Activated naive CD4-positive, alpha-beta T cell treated with anti-CD3 and anti-CD28 coated beads, Interleukin-2, amount 50 U/mL, for 72 hours (primary cell): ENCODE measurements around the gene FLNC. TPM values are rescaled to one million over a fixed set of nuclear protein-coding genes. Genes with fewer than 3 reads are reported as not detected.

Experiments used
- ATAC-seq, 2 donors: fragments of 150-1000 bp; cut with Tn5 transposase; 2 replicates each; pipeline ENCODE4 v1.10.0; 2021; ENCODE audit warnings: mild to moderate bottlenecking in 2 of 2, moderate library complexity in 2 of 2
- DNase-seq, 2 donors: peaks; one replicate each; pipeline ENCODE4 v3.0.0; 2021 to 2022; ENCODE audit warnings: low spot score in 2 of 2
- H3K27ac Mint-ChIP-seq, 2 donors: one replicate each; pipeline ENCODE4 v1.8.0; 2022; ENCODE audit warnings: mild to moderate bottlenecking in 2 of 2, mixed read lengths in 2 of 2
- H3K36me3 Mint-ChIP-seq, 2 donors: one replicate each; pipeline ENCODE4 v1.8.0; 2022; ENCODE audit warnings: mixed read lengths in 2 of 2
- H3K9me3 Mint-ChIP-seq, 2 donors: one replicate each; pipeline ENCODE4 v1.8.0; 2022; ENCODE audit warnings: mixed read lengths in 2 of 2
- total RNA-seq, 2 donors: library from RNA; stranded (reverse); gene quantifications; one replicate each; pipeline ENCODE4 v1.2.3, GENCODE V29; 2022

Gene FLNC, protein sequence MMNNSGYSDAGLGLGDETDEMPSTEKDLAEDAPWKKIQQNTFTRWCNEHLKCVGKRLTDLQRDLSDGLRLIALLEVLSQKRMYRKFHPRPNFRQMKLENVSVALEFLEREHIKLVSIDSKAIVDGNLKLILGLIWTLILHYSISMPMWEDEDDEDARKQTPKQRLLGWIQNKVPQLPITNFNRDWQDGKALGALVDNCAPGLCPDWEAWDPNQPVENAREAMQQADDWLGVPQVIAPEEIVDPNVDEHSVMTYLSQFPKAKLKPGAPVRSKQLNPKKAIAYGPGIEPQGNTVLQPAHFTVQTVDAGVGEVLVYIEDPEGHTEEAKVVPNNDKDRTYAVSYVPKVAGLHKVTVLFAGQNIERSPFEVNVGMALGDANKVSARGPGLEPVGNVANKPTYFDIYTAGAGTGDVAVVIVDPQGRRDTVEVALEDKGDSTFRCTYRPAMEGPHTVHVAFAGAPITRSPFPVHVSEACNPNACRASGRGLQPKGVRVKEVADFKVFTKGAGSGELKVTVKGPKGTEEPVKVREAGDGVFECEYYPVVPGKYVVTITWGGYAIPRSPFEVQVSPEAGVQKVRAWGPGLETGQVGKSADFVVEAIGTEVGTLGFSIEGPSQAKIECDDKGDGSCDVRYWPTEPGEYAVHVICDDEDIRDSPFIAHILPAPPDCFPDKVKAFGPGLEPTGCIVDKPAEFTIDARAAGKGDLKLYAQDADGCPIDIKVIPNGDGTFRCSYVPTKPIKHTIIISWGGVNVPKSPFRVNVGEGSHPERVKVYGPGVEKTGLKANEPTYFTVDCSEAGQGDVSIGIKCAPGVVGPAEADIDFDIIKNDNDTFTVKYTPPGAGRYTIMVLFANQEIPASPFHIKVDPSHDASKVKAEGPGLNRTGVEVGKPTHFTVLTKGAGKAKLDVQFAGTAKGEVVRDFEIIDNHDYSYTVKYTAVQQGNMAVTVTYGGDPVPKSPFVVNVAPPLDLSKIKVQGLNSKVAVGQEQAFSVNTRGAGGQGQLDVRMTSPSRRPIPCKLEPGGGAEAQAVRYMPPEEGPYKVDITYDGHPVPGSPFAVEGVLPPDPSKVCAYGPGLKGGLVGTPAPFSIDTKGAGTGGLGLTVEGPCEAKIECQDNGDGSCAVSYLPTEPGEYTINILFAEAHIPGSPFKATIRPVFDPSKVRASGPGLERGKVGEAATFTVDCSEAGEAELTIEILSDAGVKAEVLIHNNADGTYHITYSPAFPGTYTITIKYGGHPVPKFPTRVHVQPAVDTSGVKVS (N-terminal part only)
- under 1 TPM; 0.02 to 0.14 TPM for total RNA-seq

DNA sequence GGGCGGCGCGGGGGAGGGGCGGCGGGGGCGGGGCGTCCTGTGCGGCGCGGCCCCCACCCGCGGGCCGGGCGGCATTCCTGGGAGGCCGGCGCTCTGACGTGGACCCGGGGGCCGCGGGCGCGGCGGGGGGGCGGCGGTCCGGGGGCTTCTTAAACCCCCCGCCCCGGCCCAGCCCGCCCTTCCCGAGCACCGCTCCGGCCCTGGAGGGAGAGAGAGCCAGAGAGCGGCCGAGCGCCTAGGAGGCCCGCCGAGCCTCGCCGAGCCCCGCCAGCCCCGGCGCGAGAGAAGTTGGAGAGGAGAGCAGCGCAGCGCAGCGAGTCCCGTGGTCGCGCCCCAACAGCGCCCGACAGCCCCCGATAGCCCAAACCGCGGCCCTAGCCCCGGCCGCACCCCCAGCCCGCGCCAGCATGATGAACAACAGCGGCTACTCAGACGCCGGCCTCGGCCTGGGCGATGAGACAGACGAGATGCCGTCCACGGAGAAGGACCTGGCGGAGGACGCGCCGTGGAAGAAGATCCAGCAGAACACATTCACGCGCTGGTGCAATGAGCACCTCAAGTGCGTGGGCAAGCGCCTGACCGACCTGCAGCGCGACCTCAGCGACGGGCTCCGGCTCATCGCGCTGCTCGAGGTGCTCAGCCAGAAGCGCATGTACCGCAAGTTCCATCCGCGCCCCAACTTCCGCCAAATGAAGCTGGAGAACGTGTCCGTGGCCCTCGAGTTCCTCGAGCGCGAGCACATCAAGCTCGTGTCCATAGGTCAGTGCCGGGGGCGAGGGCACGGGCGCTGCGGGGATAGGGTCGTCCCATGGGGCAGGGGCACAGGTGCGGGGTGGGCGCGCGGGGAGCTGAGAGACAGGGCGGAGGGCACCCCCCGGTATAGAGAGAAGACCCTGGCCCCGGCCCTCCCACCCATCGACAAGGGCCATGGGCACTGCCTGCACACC is at the start of gene FLNC:
Gene FLNC, plus strand, starts transcription at position 176 of the 947 bp plus-strand sequence. Its CDS starts 232 bp downstream, at position 408.
- DNase-seq (peak in 1 of 2 donors; percentile 27), ATAC-seq (peak; percentile 48 to 50)
- no peak within 1 kb of the TSS for H3K27ac Mint-ChIP-seq
- H3K9me3 Mint-ChIP-seq = no peaks in the 10 kb centered on the region
- H3K36me3 Mint-ChIP-seq = no peaks in the 10 kb centered on the region

DNA sequence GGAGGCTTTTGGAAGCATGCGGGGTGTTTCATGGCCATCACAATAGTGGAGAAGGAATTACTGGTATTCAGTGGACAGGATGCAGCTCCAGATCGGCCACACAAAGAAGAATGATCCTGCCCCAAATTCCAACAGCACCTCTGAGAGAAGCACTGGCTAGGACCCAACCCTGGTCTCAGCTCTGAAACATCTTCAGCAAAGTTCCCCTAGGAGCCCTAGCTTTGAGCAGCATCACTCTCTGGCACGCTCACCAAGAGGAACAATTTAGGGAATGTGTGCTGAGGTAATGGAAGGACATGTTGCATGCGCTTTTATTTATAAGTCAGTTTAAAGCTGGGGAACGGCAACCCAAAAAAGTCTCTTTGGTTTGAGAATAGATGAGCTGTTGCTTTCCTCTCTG is 49.1 kb upstream of the FLNC start:
- no peak for DNase-seq
- Mint-ChIP-seq H3K36me3 (peaks cover 0 to 15% of the 10 kb centered on the region in 2 donors), H3K9me3 (peaks cover 8 to 12% of the 10 kb centered on the region in 2 donors), H3K27ac (no peak overlapping the region)
- ATAC-seq = no peak

DNA sequence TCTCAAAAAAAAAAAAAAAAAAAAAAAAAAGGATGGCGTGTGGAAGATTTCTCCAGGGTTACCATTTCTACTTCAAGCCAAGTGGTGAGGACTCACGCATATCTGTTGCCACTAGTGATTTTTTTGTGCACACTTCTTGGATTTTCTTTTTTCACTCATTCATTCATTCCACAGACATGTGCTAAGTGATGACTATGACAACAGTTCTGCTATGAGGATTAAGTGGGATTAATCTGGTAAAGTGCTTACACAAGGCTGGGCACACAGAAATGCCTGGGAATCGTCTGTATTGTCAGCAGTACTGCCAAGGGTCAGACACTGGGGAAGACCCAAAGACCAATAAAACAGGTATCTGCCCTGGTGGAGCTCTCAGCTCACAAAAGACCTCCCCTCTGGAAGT is 48.4 kb upstream of the FLNC start:
- no peak for ATAC-seq
- H3K27ac Mint-ChIP-seq = no peak overlapping the region
- DNase-seq = no peak
- peaks cover 4 to 7% of the 10 kb centered on the region in 2 donors for H3K9me3 Mint-ChIP-seq
- H3K36me3 Mint-ChIP-seq = peaks cover 0 to 10% of the 10 kb centered on the region in 2 donors

DNA sequence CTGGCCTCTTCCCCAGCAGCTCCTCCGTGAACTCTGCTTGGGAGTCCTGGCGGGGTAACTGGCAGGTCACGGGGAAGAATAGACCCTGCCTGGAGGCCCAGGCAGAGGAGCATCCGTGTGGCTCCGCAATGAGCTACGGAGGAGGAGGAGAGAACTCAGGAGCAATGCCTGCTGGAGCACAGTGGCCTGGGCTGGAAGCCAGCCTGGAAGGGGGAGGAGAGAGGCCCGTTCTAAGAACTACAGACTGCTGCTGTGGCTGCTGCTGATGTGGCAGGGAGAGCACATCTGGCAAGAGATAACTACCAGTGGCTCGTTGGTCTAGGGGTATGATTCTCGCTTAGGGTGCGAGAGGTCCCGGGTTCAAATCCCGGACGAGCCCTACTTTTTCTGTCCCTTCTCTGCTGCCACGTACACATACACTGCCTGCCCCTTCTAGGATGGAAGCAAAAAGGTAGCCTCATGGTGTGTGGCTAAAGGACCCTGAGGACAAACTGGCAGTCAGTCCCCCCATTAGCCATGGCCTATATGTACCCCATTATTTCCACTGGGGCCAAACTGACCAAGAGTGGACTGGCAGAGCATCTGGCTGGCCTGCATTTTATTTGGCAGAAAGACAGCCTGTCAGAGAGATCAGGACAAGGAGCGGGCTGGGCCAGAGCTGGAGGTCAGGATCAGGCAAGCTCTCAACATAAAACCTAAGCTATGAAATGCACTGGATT is 46.9 kb upstream of the FLNC start:
- Mint-ChIP-seq H3K9me3 (peaks cover 0 to 2% of the 10 kb centered on the region in 2 donors), H3K36me3 (peaks cover 0 to 2% of the 10 kb centered on the region in 2 donors), H3K27ac (peak overlapping the region in 1 of 2 donors; percentile 62)
- DNase-seq (peak in 1 of 2 donors; percentile 27), ATAC-seq (peak in 1 of 2 donors; percentile 64)

DNA sequence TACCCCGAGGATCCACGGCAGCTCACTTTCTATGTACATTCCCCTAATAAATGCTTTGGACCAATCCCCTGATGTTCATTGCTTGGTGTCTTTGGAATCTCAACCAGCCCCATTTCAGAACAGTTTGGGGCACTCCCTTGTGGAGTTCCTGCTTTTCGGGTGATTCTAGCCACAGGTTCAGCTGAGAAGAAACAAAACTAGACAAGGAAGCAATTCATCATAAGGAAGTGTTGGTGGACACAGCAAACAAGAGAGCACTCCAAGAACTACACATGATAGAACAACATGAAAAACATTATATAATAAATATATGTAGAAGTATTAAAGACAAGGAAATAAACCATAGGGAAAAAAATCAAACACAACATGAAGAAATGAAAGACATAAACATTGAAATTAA is 44.5 kb upstream of the FLNC start:
- Mint-ChIP-seq H3K27ac (no peak overlapping the region), H3K36me3 (no peaks in the 10 kb centered on the region), H3K9me3 (no peaks in the 10 kb centered on the region)
- ATAC-seq (no peak), DNase-seq (no peak)

DNA sequence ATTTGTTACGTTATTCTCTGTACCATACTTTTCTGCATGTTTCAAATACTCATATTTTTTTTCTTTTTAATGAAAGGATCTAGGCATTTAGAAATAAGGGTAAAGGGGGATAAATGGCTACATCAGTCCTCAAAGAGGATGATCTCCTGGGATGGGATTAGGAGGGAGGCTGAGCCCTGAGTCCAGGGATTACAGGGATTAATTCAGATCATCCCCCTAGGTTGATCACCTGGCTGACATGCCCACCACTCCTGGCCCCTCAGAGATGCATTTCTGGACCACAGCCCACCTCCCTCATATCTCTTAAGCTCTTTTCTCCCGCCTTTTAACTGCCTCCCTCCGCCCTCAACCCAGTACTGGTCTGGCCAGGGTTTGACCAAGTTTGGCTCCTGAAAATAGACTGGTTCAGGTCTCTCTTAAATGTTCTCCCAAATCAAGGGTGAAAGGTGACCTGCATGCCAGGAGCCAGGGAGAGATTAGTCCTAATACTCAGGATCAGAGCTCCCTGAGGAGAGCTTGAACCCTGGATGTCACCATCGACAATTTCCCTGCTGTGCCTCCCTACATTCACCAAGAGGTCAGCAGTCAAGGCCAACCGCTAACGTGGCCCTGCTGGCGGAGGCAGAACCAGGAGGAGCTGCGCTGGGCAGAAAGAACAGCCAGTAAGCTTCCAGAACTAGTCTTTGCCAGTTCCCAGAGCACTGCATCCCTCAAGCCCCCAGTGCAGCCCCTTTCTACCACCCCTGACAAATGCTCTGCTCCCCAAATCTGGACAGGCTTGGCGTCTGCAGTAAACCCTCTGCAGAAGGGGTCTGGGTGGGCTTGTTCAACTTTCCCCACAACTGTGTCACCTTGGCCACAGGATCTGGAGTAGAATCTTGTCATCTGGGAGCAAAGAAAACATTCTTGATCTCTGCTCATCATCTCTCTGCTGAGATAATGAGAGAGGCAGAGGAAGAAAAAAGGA is 41.5 kb upstream of the FLNC start:
- Mint-ChIP-seq H3K9me3 (no peaks in the 10 kb centered on the region), H3K36me3 (no peaks in the 10 kb centered on the region)
- ATAC-seq = no peak

DNA sequence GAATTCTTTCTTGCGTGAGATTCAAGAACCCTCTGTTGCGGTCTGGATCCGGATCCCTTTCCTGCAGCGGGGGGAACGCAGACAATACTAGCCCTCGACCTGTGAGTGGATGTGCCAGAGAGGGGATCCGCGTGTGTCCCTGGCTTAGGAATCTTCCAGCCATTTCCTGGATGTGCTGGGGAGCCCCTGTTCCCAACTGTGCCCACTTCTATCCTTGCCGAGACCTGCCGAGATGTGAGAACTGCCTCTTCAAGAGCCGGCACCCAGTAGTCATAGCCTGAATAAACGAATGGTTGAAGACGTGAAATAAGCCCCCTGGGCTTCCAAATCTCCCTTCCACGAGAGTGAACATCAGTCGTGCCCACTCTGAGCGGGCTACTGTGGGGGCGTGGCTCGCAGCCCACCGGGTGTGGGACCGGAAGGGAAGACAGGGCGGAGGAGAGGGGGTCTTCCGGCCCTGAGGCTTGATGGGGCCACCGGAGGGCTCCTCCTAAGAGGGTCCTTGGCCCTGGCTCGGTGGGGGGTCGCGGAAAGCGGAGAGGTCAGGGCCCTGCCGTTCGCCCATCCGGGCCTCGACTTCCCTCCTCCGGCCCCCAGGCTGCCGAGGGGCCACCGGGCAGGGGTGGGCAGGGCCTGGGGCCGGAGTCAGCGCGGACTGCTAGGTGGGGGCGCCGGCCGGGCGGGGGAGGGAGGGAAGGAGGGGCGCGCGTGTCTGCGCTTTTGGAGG is 39.7 kb upstream of the FLNC start:
- Mint-ChIP-seq H3K27ac (peak overlapping the region in 1 of 2 donors; percentile 65), H3K36me3 (no peaks in the 10 kb centered on the region), H3K9me3 (no peaks in the 10 kb centered on the region)
- DNase-seq = no peak
- ATAC-seq = peak in 1 of 2 donors; percentile 6

More for the DNA sequence above, 41.5 kb upstream of the FLNC start:
- no peak for DNase-seq
- H3K27ac Mint-ChIP-seq = no peak overlapping the region

DNA sequence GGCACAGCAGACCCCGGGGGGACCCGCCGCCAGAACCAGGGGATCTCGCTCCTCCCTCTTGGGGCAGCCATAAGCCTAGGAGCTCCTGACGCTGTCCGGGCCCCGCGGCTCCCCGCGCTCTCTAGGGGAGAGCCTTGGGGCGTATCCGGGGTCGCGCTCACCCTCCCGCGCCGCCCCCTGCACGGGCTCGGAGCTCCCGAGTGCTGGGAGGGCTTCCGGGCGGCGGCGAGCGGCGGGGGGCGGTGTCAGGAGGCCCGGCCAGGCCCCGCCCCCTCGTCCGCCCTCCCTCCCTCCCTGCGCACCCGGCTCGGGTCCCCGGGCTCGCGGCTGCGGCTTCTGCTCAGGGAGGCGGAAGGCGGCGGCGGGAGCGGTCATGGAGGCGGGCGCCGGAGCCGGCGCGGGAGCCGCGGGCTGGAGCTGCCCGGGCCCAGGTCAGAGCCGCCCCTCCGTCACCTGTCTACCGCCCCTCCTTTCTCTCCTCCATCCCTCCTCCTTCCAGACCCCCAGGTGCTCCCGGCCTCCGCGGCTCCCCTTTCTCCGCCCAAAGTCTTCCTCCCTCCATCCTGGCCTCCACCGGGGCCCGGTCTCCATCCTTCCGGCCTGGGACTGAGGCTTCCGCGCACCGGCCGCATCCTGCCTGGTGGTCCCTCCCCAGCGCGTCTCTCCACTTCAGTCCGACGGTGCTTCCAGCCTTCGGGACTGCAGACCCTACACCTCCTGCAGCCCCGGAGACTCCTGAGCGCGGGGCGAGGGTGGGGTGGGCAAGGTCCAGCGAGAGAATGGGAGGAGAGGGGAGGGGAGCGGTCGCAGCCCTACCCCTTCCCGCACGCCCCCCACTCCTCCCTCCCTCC is 38.9 kb upstream of the FLNC start, which contains the start of gene CCDC136:
Gene CCDC136, plus strand, starts transcription at position 848 of the 851 bp plus-strand sequence. CDS start 444 bp downstream, outside the sequence.
- ATAC-seq (peak; percentile 90 to 95), DNase-seq (peak; percentile 74)
- H3K9me3 Mint-ChIP-seq = no peaks in the 10 kb centered on the region
- H3K27ac Mint-ChIP-seq = peak within 1 kb of the TSS; percentile 45 to 80
- no peaks in the 10 kb centered on the region for H3K36me3 Mint-ChIP-seq

DNA sequence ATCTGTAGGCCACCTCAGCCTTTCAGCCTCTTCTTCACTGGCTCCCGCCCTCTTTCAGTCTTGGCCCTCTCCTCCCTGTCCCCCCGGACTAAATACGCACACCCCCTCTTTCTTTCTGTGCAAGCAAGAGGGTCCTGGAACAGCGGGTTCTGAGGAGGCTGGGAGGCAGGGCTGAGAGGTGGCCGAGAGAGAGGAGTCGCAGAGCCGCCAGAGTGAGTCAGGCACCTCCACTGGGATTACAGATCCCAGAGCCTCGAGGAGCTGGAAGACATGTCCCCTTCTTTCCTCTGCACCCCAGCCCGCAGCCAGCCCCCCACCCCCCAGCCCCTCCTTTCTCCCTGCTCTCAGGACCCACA is 38.3 kb upstream of the FLNC start:
- no peak for DNase-seq
- H3K27ac Mint-ChIP-seq = peak overlapping the region in 1 of 2 donors; percentile 80
- H3K36me3 Mint-ChIP-seq = no peaks in the 10 kb centered on the region
- H3K9me3 Mint-ChIP-seq = no peaks in the 10 kb centered on the region
- ATAC-seq = no peak

DNA sequence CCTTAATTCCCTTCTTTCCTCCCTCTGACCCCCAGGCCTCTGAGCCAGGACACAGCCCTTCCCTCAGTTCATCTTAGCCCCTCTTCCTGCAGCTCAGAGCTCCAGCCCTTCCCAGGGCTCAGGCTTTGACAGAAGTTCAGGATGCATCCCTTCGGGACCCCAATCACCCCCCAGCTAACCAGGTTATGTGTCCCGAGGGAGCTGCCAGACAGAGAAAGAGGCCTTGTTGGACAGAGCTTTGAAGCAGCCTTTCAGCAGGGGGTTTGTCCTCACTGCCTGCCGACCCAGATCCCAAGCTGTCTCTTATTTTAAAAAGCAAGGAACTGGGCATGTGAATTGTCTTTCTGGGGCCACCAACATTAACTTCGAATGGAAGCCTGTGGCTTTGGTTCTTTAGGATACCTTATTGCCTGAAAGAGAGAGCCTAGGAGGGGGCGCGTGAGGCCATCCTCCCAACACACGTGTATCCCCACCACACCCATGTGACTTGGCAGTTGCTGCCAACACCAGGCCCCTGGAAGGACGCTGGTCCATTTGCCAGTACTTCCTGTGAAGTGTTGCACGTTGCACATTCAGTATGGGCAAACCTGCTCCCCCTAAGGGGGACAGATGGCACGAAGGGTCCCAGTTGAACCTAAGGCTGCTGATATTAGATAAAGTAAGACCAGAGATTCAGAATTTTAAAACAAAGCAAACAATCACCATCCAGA is 37.6 kb upstream of the FLNC start:
- no peak for DNase-seq
- no peak overlapping the region for H3K27ac Mint-ChIP-seq
- no peak for ATAC-seq
- no peaks in the 10 kb centered on the region for H3K36me3 Mint-ChIP-seq
- no peaks in the 10 kb centered on the region for H3K9me3 Mint-ChIP-seq

DNA sequence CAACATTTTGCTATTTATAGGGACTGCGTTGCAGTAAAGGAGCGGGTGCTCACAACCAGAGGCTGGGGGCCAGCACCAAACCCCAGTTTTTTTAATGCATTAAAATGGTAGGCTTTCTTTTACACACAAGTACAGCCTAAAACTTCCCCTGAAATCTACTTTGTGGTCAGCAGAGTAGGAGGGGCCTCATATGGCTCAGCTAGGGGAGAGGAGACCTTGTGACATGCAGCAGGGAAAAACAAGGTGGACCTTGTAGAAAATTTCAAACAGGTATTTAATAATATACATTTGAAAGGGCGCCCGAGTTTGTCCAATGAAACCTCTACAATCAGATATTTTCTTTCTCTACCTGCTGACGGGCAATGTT is 37.0 kb upstream of the FLNC start:
- DNase-seq = no peak
- Mint-ChIP-seq H3K27ac (no peak overlapping the region), H3K36me3 (no peaks in the 10 kb centered on the region), H3K9me3 (no peaks in the 10 kb centered on the region)
- no peak for ATAC-seq

DNA sequence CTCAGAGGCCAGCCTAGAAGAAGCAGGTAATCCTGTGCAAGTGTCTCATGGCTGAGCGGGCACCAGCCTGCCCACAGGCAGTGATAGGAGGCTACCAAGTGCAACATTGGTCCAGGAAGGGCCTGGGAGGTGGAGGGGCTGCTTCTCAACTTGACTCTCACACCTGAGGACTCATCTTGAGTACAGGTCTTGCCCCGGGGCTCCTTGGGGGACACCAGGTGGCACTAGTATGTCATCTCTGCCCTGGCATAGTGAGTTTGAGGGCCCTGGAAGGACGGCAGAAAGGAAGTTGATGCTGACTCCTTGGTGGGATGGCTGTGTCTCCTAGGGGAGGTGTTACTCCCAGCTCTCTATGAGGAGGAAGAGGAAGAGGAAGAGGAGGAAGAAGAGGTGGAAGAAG is 36.2 kb upstream of the FLNC start:
- peak in 1 of 2 donors; percentile 28 for DNase-seq
- Mint-ChIP-seq H3K27ac (no peak overlapping the region), H3K36me3 (no peaks in the 10 kb centered on the region), H3K9me3 (no peaks in the 10 kb centered on the region)
- no peak for ATAC-seq
